SK-N-SH (cell line): ENCODE measurements around the gene TBRG1. TPM values are rescaled to one million over a fixed set of nuclear protein-coding genes. Genes with fewer than 3 reads are reported as not detected.

Experiments
- CTCF ChIA-PET: fragments of 300-600, 350-600 bp; formaldehyde crosslinking; extraction: SDS; loops from one replicate; lab custom pipeline; 2021; lab: Yijun Ruan, JAX
- POLR2A ChIA-PET: fragments of 350-600 bp; sonication (Branson Sonifier 250); formaldehyde crosslinking; extraction: SDS; loops from one replicate; lab custom pipeline; 2020; ENCODE audit warnings: antibody characterized with exemption, inconsistent platforms; lab: Yijun Ruan, JAX
- DNase-seq: peaks from one replicate; pipeline ENCODE4 v3.0.0; 2012
- H2AFZ ChIP-seq: fragments of 200-600 bp; sonication (generic); 2 replicates; pipeline ENCODE4 v1.8.1; 2016; ENCODE audit warnings: antibody characterized with exemption, mild to moderate bottlenecking, low read depth
- H3F3A ChIP-seq: fragments of 200-600 bp; sonication (generic); replicated peaks from 2 replicates; pipeline ENCODE3; 2016; ENCODE audit warnings: antibody characterized with exemption, mild to moderate bottlenecking; ENCODE audit not compliant: insufficient read depth
- H3K27ac ChIP-seq, 2 experiments: fragments of 200-500 bp in 1 of 2; fragments of 200-600 bp in 1 of 2; sonication (Bioruptor generic) in 1 of 2; sonication (generic), shearing (Covaris generic) in 1 of 2; 2 replicates each; pipeline versions ENCODE4 v1.5.1 to v1.6.1; 2014 to 2016; ENCODE audit warnings: low read depth in 2 of 2, inconsistent platforms in 1 of 2, low read length in 1 of 2, mild to moderate bottlenecking in 1 of 2, mixed read lengths in 1 of 2
- H3K27me3 ChIP-seq: fragments of 200-600 bp; sonication (generic), shearing (Covaris generic); 2 replicates; pipeline ENCODE4 v1.6.1; 2016; ENCODE audit warnings: mixed run types; ENCODE audit not compliant: insufficient read depth
- H3K36me3 ChIP-seq, 2 experiments: fragments of 200-500 bp in 1 of 2; fragments of 200-600 bp in 1 of 2; sonication (Bioruptor generic) in 1 of 2; sonication (generic) in 1 of 2; replicated peaks in 1 of 2; 2 replicates each; pipeline versions ENCODE3 to v1.5.1; 2014 to 2016; ENCODE audit warnings: low read length in 1 of 2, mild to moderate bottlenecking in 1 of 2; ENCODE audit not compliant: insufficient read depth in 2 of 2, control insufficient read depth in 1 of 2
- H3K4me1 ChIP-seq, 2 experiments: fragments of 200-500 bp in 1 of 2; fragments of 200-600 bp in 1 of 2; sonication (Bioruptor generic) in 1 of 2; sonication (generic), shearing (Covaris generic) in 1 of 2; 2 replicates each; pipeline versions ENCODE4 v1.5.1 to v1.6.1; 2014 to 2016; ENCODE audit warnings: low read depth in 1 of 2, low read length in 1 of 2, mixed run types in 1 of 2; ENCODE audit not compliant: insufficient read depth in 2 of 2, control insufficient read depth in 1 of 2
- H3K4me2 ChIP-seq: fragments of 200-600 bp; sonication (generic), shearing (Covaris generic); 2 replicates; pipeline ENCODE4 v1.6.1; 2017; ENCODE audit warnings: mixed run types
- H3K4me3 ChIP-seq, 2 experiments: fragments of 200-500 bp in 1 of 2; fragments of 200-600 bp in 1 of 2; sonication (Bioruptor generic) in 1 of 2; sonication (generic), shearing (Covaris generic) in 1 of 2; 2 replicates each; pipeline versions ENCODE4 v1.5.1 to v1.8.1; 2014 to 2016; ENCODE audit warnings: low read depth in 2 of 2, inconsistent platforms in 1 of 2, low read length in 1 of 2, mild to moderate bottlenecking in 1 of 2, mixed read lengths in 1 of 2, moderate library complexity in 1 of 2
- H3K79me2 ChIP-seq: fragments of 200-600 bp; sonication (generic); 2 replicates; pipeline ENCODE4 v1.8.1; 2017; ENCODE audit warnings: mild to moderate bottlenecking; ENCODE audit not compliant: insufficient read depth
- H3K9ac ChIP-seq: fragments of 200-600 bp; sonication (generic); 2 replicates; pipeline ENCODE4 v1.6.1; 2017; ENCODE audit warnings: mixed run types
- H3K9me2 ChIP-seq: fragments of 200-600 bp; sonication (generic); 2 replicates; pipeline ENCODE4 v1.6.1; 2017; ENCODE audit warnings: mixed run types
- H3K9me3 ChIP-seq: fragments of 200-600 bp; sonication (generic); 2 replicates; pipeline ENCODE4 v1.6.1; 2017; ENCODE audit warnings: mixed run types, mild to moderate bottlenecking, moderate library complexity
- H4K20me1 ChIP-seq: fragments of 200-600 bp; sonication (generic); 2 replicates; pipeline ENCODE4 v1.6.1; 2017; ENCODE audit warnings: mild to moderate bottlenecking, mixed run types; ENCODE audit not compliant: insufficient read depth
- CHD2 ChIP-seq: fragments of 150-350 bp; IDR thresholded peaks from 2 replicates; pipeline ENCODE4 v1.6.1; 2018; ENCODE audit warnings: low read length; ENCODE audit not compliant: partially characterized antibody
- EZH2phosphoT487 ChIP-seq: fragments of 200-600 bp; sonication (generic); IDR thresholded peaks from 2 replicates; pipeline ENCODE4 v1.6.1; 2017; ENCODE audit warnings: low read depth, mixed run types, mild to moderate bottlenecking, antibody characterized with exemption, moderate library complexity, borderline replicate concordance
- FOXJ3 ChIP-seq: sonication (generic); formaldehyde crosslinking; IDR thresholded peaks from 2 replicates; pipeline ENCODE4 v1.5.1; 2020; ENCODE audit warnings: mild to moderate bottlenecking, missing genetic modification reagents
- GATA2 ChIP-seq: sonication (generic); formaldehyde crosslinking; IDR thresholded peaks from 2 replicates; pipeline ENCODE4 v1.5.0; 2020; ENCODE audit warnings: mild to moderate bottlenecking, missing genetic modification reagents
- JUND ChIP-seq: IDR thresholded peaks from 2 replicates; pipeline ENCODE4 v1.4.0; 2012
- MEF2A ChIP-seq: IDR thresholded peaks from 2 replicates; pipeline ENCODE4 v1.4.0; 2012; ENCODE audit warnings: low read depth, borderline replicate concordance
- MXI1 ChIP-seq: IDR thresholded peaks from 2 replicates; pipeline ENCODE4 v1.6.1; 2012; ENCODE audit warnings: mild to moderate bottlenecking, low read depth, low read length, improper control_type of control experiment
- NRF1 ChIP-seq: IDR thresholded peaks from 2 replicates; pipeline ENCODE4 v1.6.1; 2012; ENCODE audit warnings: low read depth, mild to moderate bottlenecking, low read length
- REST ChIP-seq: IDR thresholded peaks from 2 replicates; pipeline ENCODE4 v1.6.1; 2012; ENCODE audit warnings: mild to moderate bottlenecking, low read depth, low read length, moderate library complexity
- SIN3A ChIP-seq: IDR thresholded peaks from 2 replicates; pipeline ENCODE4 v1.6.1; 2012; ENCODE audit warnings: low read depth, mild to moderate bottlenecking, low read length, moderate library complexity, borderline replicate concordance
- TAF1 ChIP-seq: IDR thresholded peaks from 2 replicates; pipeline ENCODE4 v1.6.1; 2012; ENCODE audit warnings: low read depth, mild to moderate bottlenecking, low read length, moderate library complexity, borderline replicate concordance
- TCF12 ChIP-seq: IDR thresholded peaks from 2 replicates; pipeline ENCODE4 v1.4.0; 2012
- USF1 ChIP-seq: IDR thresholded peaks from 2 replicates; pipeline ENCODE4 v1.4.0; 2012; ENCODE audit warnings: low read depth, borderline replicate concordance
- USF2 ChIP-seq: fragments of 150-350 bp; IDR thresholded peaks from 2 replicates; pipeline ENCODE4 v1.6.1; 2017; ENCODE audit warnings: antibody characterized with exemption, low read length, low read depth, borderline replicate concordance
- YY1 ChIP-seq: IDR thresholded peaks from 2 replicates; pipeline ENCODE4 v1.4.0; 2012; ENCODE audit warnings: low read depth, mild to moderate bottlenecking
- ZBTB33 ChIP-seq: IDR thresholded peaks from 2 replicates; pipeline ENCODE4 v1.4.0; 2012; ENCODE audit warnings: low read depth, borderline replicate concordance
- WGBS: methylation state at CpG from one replicate; pipeline ENCODE4 v1.1.6; 2017; ENCODE audit warnings: low lambda C conversion rate; 5-methylcytosine and 5-hydroxymethylcytosine counted together
- polyA plus RNA-seq, 3 experiments: library from polyadenylated mRNA; depleted of rRNA; stranded (reverse); fragments of >200 nt; gene quantifications; 2 replicates each; pipeline ENCODE4 v1.2.3, GENCODE V29; 2012

The TBRG1 gene
- polyA plus RNA-seq, 1 of the 3 experiments (the other 2 are of a cell fraction), result 22.0 TPM

- H3K4me1 ChIP-seq, result peaks cover 4 to 5% of the 10 kb centered on the region in 2 experiments; a peak in 2 of 4 replicates
- H3K36me3 ChIP-seq, result peaks cover 0 to 2% of the 10 kb centered on the region in 2 experiments
- no peak overlapping the region for H3K27ac ChIP-seq
- no peak overlapping the region for H3K4me3 ChIP-seq
- H3F3A ChIP-seq, result no peaks in the 10 kb centered on the region
- H3K9me3 ChIP-seq, result no peaks in the 10 kb centered on the region
- no peaks in the 10 kb centered on the region for H3K9me2 ChIP-seq
- ChIA-PET POLR2A (interaction anchor here (0.7 to 0.8 kb wide), 2 partner anchors 14 to 34 kb away, joined by 3 to 4 read pairs; partner anchors contain the start of gene TBRG1), CTCF (interaction anchor here (0.8 to 4.2 kb wide), 4 partner anchors 12 to 210 kb away, joined by 3 to 14 read pairs (median 6); no protein-coding TSS in a partner anchor)
- no peaks in the 10 kb centered on the region for H3K79me2 ChIP-seq
- peak; percentile 52 for DNase-seq
- no peak overlapping the region for H3K9ac ChIP-seq
- H3K4me2 ChIP-seq, result no peak overlapping the region
- H3K27me3 ChIP-seq, result no peaks in the 10 kb centered on the region
- no peaks in the 10 kb centered on the region for H4K20me1 ChIP-seq
- 80% methylated on average over 15 of the region's 16 CpGs for WGBS
- TF ChIP-seq NRF1 (no peak), USF2 (no peak), SIN3A (no peak), TCF12 (no peak), TAF1 (no peak), USF1 (no peak)
- H2AFZ ChIP-seq, result no peak overlapping the region
Observed at GRCh38 chr11:124656774-124657630, 34.3 kb downstream of the TBRG1 start.

- peaks cover 4 to 5% of the 10 kb centered on the region in 2 experiments; a peak in 2 of 4 replicates for H3K4me1 ChIP-seq
- H3K36me3 ChIP-seq, result peaks cover 0 to 2% of the 10 kb centered on the region in 2 experiments
- H3K79me2 ChIP-seq, result no peaks in the 10 kb centered on the region
- no peaks in the 10 kb centered on the region for H3F3A ChIP-seq
- H2AFZ ChIP-seq, result no peak overlapping the region
- no peak overlapping the region for H3K4me3 ChIP-seq
- no peaks in the 10 kb centered on the region for H3K27me3 ChIP-seq
- H3K9ac ChIP-seq, result no peak overlapping the region
- DNase-seq, result no peak
- ChIA-PET CTCF (interaction anchor here (1.3 to 1.7 kb wide), 2 partner anchors 11 to 209 kb away, joined by 4 to 8 read pairs; no protein-coding TSS in a partner anchor), POLR2A (no interaction called here)
- H4K20me1 ChIP-seq, result no peaks in the 10 kb centered on the region
- no peaks in the 10 kb centered on the region for H3K9me3 ChIP-seq
- 98% methylated on average over 5 of the region's 5 CpGs for WGBS
- H3K4me2 ChIP-seq, result no peak overlapping the region
- H3K9me2 ChIP-seq, result no peaks in the 10 kb centered on the region
- no peak overlapping the region for H3K27ac ChIP-seq
- TF ChIP-seq REST (no peak), FOXJ3 (CRISPR knock-in tag) (no peak), MEF2A (no peak), GATA2 (CRISPR knock-in tag) (no peak), TCF12 (no peak), ZBTB33 (no peak), SIN3A (no peak), JUND (no peak), MXI1 (no peak), YY1 (no peak), USF2 (no peak), TAF1 (no peak), CHD2 (no peak), EZH2phosphoT487 (no peak)
Observed at GRCh38 chr11:124657904-124658303, 35.2 kb downstream of the TBRG1 start.
